Hematopoietic multipotent progenitor cell (in vitro differentiated cells): ENCODE data around the gene IL36B. TPM values are rescaled to one million over a fixed set of nuclear protein-coding genes. Genes with fewer than 3 reads are reported as not detected.

ENCODE experiments used
- DNase-seq, 3 donors: peaks; one replicate each; pipeline ENCODE4 v3.0.0-alpha.2; 2011 to 2015; ENCODE audit warnings: low read depth in 2 of 3, low spot score in 2 of 3
- total RNA-seq: library from RNA; depleted of rRNA; stranded (reverse); fragments of >200 nt; gene quantifications from one replicate; pipeline ENCODE4 v1.2.3, GENCODE V29; 2012

The IL36B gene
- total RNA-seq, 1 donor = not detected

DNA sequence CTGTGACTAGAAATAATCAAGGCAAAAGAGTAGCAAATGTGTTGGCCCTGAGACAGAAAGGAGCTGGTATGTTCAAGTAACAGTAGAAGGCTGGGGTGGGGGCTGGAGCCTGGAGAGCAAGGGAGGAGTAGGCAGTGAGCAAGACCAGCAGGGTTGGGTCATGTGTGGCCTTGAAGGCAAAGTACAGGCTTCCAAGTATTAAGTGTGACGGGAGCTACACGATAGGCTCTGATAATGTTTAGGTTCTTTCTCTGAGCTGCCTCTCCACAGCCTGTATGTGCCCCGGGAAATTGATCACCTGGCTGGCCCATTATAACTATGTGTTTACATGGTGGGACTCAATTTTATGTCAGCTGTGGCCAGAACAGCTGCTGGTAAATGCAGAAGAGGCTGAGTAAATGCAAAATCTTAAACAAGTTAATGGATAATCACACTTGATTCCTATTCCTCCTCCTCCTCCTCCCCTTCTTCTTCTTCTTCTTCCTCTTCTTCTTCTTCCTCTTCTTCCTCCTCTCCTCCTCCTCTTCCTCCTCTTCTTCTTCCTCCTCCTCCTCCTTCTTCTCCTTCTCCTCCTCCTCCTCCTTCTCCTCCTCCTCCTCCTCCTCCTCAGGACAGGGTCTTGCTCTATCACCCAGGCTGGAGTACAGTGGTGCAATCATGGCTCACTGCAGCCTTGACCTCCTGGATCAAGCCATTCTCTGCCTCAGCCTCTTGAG lies 24.4 kb upstream of the IL36B start:
- DNase-seq = no peak

DNA sequence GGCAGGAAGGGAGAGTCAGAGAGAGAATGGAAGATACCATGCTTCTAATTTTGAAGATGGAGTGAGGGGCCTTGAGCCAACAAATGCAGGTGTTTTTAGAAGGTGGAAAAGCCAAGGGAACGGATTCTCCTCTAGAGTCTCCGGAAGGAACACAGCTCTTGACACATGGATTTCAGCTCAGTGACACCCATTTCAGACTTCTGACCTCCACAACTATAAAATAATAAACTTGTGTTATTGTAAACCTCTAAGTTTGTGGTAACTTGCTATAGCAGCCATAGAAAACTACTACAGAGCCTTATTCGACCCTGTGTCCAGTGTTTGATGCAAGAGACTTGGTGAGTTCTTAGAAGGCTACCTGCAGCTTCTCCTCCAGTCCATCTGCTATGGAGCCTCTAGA lies 22.9 kb upstream of the IL36B start:
- no peak for DNase-seq

DNA sequence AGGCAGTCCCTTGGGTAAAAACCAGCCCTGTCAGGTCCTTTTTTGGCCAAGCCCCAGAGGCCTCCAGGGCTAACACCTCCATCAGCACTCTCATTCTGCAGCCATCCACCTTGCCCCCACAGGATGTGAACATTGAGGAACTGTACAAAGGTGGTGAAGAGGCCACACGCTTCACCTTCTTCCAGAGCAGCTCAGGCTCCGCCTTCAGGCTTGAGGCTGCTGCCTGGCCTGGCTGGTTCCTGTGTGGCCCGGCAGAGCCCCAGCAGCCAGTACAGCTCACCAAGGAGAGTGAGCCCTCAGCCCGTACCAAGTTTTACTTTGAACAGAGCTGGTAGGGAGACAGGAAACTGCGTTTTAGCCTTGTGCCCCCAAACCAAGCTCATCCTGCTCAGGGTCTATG lies 22.4 kb upstream of the IL36B start:
- no peak for DNase-seq

DNA sequence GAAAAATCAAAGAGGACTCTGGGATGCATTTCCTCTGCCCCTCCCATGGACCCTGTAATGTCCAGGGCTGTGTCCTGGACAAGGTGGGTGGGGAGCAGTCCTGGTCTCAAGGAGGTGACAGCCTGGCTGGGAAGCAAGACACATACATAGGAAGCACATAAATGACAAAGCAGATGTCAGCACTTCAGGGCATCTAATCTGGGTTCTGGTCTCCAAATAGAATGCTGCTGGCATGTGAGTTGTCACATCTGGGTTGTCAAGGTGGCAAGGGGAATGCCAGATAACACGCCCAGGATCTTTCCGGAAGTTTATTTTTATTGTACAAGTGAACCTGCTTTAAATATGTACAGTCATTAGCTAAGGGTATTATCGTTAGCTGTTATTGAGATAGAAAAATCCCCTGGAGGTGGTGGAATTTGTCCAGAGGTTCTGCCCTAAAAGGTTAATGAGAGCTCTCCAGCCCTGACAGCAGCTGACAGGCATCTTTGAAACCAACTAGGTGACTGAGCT lies 20.7 kb upstream of the IL36B start:
- no peak for DNase-seq

DNA sequence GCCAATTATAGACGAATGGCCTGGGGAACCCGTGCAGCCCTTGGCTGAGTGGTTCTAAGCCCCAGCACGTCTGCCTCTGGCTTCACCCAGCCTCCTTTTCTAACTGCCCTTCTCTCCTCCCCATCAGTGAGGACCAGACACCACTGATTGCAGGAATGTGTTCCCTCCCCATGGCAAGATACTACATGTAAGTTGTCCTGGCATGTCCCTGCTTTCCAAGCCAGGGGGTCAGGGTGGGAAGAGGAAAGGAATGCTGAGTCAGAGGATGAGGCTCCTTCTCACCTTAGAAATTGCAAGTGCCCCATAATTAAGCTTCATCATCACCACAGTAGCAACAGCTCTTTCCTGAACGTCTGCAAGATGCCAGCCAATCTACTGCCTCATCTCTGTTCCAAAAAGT lies 19.9 kb upstream of the IL36B start:
- DNase-seq = no peak

DNA sequence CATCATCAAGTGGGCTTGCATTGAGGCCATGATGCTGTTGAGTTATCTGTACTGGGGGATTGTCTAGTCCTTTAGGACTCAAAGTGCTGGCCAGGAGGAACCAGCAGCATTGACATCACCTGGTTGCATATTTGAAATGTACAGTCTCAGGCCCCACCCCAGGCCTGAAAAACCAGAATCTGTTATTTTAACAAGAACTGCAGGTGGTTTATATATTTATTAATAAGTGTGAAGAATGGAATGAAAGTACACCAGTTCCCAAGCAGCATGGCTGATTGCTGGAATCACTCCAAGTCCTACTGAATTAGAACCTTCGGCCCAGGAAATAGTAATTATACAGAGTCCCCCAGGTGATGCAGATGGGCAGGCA lies 17.9 kb upstream of the IL36B start:
- no peak for DNase-seq

DNA sequence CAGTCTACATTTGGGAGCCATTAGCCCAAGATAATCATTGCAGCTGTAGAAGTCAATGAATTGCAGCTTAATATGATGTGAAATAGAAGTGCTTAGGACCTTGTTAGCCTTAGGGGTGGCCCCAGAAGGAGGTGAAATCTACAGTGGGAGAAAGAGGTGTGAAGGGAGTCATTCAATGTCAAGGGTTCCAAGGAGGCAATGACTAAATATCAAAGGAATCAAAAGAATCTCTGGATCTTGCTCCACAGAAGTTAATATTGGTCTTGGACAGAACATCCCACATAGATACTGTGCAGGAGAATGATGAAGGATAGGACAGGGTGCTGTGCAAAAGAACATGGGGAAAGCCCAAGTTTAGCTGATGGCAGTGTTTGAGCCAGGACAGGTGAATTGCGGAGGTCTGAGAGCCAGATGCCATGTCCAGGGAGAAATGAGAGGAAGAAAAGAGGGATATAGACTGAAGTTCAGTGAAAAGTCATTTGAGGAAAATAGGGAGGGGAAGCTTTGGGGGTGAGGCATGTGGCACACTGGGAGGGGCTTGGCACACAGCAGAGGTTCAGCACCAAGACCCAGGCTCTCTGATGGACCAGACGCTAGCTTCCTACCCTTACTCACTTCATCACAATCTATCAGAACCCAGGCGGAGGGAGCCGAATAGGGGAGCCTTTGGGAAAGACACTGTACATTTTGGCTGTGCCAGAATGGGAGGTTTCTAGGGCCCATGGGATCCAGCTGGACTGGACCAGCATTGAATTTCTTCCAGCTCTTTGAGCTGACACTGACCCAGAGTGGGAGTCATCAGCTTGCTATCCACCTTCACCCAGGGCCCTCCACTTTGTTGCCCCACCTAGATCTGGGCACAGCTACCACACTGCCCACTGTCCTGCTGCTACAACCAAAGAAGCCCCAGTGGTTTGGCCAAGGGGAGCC lies 17.3 kb upstream of the IL36B start:
- no peak for DNase-seq

DNA sequence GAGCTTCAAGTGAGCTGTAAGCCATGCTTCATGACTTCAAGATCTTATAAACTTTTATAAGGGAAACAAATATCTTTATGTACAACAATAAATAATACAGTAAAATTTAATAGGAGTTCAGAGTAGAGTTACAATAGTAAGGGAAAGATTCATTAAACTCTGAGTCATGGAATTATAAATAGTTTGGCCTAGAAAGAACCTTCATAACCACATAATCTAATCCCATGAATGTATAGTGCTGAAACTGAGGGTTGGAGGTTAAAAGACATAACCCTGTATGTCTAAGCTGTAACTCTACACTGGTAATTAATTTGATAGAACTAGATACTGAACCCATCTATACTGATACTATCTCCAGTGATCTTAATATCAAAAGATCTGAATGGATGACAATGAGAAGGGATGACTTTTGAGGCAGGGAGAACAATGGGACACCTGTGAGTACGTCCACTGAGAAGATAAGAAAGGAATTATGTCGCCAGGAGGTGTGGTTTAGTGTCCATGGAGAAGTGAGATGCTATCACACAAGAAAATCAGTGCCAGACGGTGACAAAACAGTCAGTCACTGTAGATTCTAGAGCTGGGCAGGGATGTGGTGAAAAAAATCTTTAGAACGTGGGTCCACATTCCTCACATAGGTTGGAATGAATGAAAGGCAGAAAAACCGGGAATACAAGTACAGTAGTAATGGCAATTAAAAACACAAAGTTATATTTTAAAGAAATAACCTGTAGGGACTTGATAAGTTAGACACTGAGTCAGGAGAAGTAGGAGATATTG lies 16.2 kb upstream of the IL36B start:
- DNase-seq = no peak

DNA sequence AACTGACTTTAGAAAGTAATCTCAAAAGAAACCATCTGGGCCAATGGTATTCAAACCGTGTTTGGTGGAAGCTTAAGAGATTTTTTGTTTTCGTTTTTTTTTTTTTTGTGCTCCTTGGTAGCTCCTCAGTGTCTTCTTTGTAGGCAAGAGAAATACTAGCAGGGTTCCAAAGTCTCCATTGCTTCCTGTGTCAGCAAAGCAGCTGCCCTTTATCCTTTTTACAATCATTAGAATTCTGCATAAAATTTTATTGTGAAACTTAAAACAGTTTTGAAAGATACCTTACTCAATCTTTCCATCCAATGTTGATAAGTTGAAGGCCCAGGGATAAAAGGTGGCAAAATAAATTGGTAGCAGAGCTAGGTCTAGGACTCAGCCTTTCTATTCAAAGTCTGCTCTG lies 15.6 kb upstream of the IL36B start:
- no peak for DNase-seq

DNA sequence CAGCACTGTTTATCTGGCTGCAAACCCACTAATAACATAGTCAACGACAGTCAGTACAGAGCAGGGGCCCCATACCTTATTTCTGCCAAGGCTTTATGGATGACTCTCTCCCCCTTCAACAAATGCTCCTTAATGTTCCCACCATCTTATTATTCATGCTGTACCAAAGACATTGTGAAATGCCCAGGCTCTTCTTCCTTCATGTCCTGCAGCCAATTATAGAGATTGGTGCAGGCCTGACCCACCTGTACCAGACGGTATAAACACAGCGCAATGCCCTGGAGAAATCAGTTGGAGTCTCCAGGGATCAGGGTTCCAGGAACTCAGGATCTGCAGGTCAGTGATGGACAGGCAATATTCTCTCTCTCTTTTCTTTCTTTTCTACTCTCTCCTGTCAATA lies 15.0 kb upstream of the IL36B start, which contains the start of gene IL1F10:
Gene IL1F10 (plus strand): TSS at position 290 of the 400 bp plus-strand sequence. CDS start 4,769 bp downstream, outside the sequence.
- no peak for DNase-seq

DNA sequence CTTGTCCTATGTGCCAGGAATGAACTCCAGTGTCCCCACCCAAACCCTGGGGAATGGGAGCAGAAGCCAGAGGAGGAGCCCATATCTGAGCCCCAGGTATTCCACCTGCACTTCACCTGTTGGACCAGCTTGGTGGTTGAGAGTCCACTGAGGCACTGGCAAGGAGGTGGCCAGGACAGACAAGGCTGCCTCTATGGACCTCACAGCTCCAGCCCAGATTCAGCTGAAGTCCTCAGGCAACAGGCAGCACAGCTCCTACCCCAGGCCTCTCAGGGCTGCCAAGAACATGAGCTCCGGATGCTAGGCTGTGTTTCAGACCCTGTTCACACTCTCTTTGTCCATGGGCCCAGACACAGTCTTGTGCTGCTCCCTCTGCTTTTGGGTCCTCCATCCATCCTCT lies 12.2 kb upstream of the IL36B start:
- no peak for DNase-seq

DNA sequence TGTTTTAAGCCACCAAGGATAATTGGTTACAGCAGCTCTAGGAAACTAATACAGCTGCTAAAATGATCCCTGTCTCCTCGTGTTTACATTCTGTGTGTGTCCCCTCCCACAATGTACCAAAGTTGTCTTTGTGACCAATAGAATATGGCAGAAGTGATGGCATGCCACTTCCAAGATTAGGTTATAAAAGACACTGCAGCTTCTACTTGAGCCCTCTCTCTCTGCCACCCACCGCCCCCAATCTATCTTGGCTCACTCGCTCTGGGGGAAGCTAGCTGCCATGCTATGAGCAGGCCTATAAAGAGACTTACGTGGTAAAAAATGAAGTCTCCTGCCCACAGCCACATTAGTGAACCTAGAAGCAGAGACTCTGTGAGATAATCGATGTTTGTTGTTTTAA lies 11.6 kb upstream of the IL36B start:
- DNase-seq = no peak

DNA sequence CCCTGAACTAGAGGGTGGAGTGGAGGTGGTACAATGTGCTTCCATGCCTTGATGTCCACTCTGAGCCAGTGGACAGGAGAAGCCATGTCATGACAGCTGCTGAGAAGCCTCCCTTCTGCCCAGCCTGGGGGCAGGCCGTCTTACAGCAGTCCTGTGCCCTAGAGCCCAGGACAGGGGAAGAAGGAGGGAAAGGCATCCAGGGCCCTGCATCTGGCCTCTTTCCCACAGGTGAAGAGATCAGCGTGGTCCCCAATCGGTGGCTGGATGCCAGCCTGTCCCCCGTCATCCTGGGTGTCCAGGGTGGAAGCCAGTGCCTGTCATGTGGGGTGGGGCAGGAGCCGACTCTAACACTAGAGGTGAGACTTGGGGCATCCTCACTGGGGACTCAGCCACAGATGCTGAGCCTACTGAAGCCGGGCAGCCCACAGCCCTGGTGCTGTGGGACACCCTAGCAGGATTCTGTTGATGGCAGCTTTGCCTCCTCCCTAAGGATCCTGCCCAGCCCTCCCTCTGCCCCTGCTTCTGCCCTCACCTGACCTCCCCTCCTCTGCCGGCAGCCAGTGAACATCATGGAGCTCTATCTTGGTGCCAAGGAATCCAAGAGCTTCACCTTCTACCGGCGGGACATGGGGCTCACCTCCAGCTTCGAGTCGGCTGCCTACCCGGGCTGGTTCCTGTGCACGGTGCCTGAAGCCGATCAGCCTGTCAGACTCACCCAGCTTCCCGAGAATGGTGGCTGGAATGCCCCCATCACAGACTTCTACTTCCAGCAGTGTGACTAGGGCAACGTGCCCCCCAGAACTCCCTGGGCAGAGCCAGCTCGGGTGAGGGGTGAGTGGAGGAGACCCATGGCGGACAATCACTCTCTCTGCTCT lies 9.5 kb upstream of the IL36B start:
- DNase-seq = no peak

DNA sequence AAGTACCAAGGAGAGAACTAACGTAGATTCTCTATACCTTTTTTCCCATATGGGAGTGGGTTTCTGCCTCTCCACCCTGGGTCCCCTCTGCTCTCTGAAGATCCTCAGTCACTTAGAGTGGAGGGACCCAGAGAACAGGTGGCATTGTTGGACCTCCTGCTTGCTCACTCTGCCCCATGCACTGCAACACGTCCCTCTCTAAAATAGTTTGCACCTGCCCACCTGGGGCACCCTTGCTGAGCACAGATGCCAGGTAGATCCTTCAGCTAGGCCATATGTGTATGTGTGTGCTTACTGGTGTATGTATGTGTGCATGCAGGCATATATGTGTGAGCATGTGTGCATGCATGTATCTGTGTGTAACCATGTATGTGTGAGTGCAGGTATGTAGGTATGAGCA lies 8.6 kb upstream of the IL36B start:
- DNase-seq = no peak

DNA sequence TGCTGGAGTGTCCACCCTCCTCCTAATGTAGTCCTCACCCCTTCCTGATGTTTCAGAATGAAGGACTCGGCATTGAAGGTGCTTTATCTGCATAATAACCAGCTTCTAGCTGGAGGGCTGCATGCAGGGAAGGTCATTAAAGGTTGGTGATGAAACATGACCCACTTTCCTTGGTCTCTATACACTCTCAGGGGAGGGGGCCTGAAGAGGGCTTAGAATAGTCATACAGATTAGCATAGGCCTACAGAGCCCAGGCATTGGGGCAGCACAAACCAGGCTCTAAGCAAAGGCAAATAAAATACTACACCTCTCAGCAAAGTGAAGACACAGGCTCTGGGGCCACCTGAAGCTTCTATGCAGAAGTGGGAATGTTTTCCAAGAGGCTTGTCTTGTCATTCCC lies 8.1 kb upstream of the IL36B start:
- DNase-seq = no peak

DNA sequence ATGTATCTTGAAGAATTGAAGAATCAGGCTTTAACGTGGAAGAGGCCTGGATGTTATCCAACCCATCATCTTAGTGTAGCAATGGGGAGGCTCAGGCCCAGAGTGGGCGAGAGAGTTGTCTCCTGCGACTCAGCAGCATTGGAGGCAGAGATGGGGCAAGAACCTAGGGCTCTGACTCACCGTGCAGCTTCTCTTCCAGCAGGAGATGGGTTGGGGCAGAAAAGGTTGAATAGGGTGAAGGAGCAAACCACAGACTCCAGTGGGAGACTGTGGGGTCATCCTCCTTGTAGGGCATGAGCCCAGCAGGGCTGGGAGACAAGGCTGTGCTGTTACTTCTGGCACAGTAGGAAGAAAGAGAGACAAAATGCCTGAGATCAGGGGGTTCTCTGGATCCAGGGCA lies 7.7 kb upstream of the IL36B start:
- no peak for DNase-seq

DNA sequence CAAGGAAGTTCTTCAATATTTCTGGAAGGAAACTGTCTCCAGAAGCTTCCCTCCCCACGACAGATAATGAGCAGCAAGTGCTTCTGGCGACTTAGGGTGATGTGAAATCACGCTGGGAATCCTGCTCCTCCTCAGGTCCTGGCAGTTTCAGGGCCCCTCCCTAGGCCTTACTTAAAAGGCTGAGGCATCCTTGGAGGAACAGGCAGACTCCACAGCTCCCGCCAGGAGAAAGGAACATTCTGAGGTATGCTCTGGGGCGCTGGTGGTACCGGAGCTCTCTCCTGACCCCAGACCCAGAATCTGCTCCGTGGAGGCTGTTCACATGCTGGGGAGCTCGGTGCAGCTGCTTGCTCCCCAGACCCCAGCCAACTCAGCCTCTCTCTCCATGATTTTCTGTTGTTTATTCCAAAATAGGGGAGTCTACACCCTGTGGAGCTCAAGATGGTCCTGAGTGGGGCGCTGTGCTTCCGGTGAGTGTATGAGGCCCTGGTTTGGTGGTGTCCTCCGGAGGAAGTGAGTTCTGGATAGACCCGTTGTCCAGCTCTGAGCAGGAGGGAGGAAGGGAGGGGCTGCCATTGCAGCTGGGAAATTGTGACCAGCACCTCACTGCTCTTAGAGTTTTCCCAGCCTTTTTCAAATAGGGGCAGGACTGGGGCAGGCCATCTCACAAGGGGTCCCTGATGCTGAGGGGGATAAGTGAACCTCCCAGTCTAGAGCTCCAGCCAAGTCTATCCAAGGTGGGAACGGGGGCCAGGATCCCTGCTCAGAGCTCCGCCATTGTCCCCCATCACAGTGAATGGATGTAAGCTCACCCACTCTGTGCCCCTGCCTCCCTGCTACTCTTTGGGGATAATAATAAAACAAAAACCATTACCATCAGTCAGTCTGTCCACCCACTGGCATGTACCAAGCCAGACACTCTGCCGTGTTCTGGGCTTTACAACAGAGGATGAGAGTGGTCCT lies 6.6 kb upstream of the IL36B start, which contains the start of gene IL36RN:
Gene IL36RN (plus strand): TSS at position 201 of the 963 bp plus-strand sequence. CDS start 241 bp downstream, at position 442.
- DNase-seq = no peak

DNA sequence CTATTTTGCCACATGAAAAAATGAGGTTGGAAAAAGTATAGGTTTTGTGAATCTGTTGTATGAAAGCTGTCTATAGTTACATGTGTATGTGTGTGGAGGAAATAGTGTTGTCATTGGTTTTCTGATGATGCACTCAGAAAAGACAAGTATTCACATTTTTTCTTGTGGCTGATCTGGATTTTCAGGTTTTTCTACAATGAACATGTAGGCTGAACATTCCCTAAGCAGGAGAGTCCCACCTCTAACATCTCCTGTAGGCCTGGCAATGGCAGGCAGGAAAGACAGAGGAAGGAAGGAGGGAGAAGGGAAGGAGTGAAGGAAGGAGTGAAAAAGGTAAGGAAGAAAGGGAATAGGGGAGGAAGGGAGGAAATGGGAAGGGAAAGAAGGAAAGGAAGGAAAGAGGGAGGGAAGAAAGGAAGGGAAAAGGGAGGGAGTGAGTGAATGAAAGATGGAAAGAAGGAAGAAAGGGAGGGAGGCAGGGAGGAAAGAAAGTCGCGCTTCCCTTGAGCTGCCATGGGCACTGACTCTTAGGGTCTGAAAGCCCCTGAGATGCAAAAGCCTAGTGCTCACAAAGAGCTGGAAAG lies 5.8 kb upstream of the IL36B start:
- no peak for DNase-seq
